WERI-Rb-1 (cell line): ENCODE measurements around the gene SFMBT1.

Experiments used
- DNase-seq: peaks from one replicate; pipeline ENCODE4 v3.0.0-alpha.2; 2020
- H3K27ac ChIP-seq: fragments of 250-450 bp; sonication (Bioruptor Pico); 2 replicates; pipeline ENCODE4 v1.5.1; 2020; ENCODE audit warnings: mild to moderate bottlenecking, moderate library complexity
- H3K27me3 ChIP-seq: fragments of 250-450 bp; sonication (Bioruptor Pico); 2 replicates; pipeline ENCODE4 v1.5.1; 2021; ENCODE audit warnings: mild to moderate bottlenecking, low read depth, moderate library complexity; ENCODE audit not compliant: insufficient read depth, severe bottlenecking
- H3K36me3 ChIP-seq: fragments of 250-450 bp; sonication (Bioruptor Pico); 2 replicates; pipeline ENCODE4 v1.5.1; 2020; ENCODE audit warnings: mild to moderate bottlenecking, moderate library complexity
- H3K4me3 ChIP-seq: 2 replicates; pipeline ENCODE4 v1.5.1; 2011; ENCODE audit warnings: low read depth, mild to moderate bottlenecking, control low read depth, low read length
- H3K9me3 ChIP-seq: fragments of 250-450 bp; sonication (Bioruptor Pico); 2 replicates; pipeline ENCODE4 v1.5.1; 2021; ENCODE audit warnings: mild to moderate bottlenecking, moderate library complexity; ENCODE audit not compliant: severe bottlenecking
- TF ChIP-seq, protein P1 (sequence below): IDR thresholded peaks from 2 replicates; pipeline ENCODE4 v1.5.1; 2011; ENCODE audit warnings: low read depth, mild to moderate bottlenecking, control low read depth, inconsistent platforms, low read length

The SFMBT1 gene

GRCh38 chr3:53085476-53085875 is 39.6 kb upstream of the SFMBT1 start:
- H3K4me3 ChIP-seq = no peak overlapping the region
- H3K36me3 ChIP-seq = no peaks in the 10 kb centered on the region
- DNase-seq = no peak
- no peak overlapping the region for H3K27ac ChIP-seq
- H3K9me3 ChIP-seq = no peaks in the 10 kb centered on the region
- no peaks in the 10 kb centered on the region for H3K27me3 ChIP-seq
- TF ChIP-seq, protein P1, sequence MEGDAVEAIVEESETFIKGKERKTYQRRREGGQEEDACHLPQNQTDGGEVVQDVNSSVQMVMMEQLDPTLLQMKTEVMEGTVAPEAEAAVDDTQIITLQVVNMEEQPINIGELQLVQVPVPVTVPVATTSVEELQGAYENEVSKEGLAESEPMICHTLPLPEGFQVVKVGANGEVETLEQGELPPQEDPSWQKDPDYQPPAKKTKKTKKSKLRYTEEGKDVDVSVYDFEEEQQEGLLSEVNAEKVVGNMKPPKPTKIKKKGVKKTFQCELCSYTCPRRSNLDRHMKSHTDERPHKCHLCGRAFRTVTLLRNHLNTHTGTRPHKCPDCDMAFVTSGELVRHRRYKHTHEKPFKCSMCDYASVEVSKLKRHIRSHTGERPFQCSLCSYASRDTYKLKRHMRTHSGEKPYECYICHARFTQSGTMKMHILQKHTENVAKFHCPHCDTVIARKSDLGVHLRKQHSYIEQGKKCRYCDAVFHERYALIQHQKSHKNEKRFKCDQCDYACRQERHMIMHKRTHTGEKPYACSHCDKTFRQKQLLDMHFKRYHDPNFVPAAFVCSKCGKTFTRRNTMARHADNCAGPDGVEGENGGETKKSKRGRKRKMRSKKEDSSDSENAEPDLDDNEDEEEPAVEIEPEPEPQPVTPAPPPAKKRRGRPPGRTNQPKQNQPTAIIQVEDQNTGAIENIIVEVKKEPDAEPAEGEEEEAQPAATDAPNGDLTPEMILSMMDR = no peak

- H3K4me3 ChIP-seq = no peak overlapping the region
Observed at GRCh38 chr3:53084310-53085001, 38.6 kb upstream of the SFMBT1 start.

DNA sequence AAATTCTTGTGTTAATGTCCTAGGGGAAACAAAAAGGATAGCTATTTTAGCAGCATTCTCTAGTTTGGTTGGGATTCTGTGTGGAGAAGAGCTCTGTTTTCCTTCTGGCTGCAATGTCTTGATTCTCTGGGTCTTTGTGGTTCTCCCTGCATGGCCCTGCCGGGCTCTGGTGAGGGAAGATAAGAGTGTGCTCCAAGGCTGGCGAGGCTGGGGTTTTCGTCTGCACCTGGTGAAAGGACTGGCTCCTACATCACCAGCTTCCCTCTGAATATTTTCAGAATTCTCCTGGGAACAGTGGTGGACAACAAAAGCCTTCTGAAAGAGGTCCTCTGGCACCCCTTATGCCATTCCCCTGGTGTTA is 38.1 kb upstream of the SFMBT1 start:
- DNase-seq = no peak
- no peaks in the 10 kb centered on the region for H3K36me3 ChIP-seq
- no peak overlapping the region for H3K4me3 ChIP-seq
- H3K27ac ChIP-seq = no peak overlapping the region
- H3K27me3 ChIP-seq = no peaks in the 10 kb centered on the region
- no peaks in the 10 kb centered on the region for H3K9me3 ChIP-seq
- TF ChIP-seq, protein P1 = no peak

More at GRCh38 chr3:53084310-53085001, 38.6 kb upstream of the SFMBT1 start:
- no peaks in the 10 kb centered on the region for H3K27me3 ChIP-seq
- no peaks in the 10 kb centered on the region for H3K9me3 ChIP-seq
- H3K36me3 ChIP-seq = no peaks in the 10 kb centered on the region
- no peak overlapping the region for H3K27ac ChIP-seq
- no peak for DNase-seq
- TF ChIP-seq, protein P1 = no peak

- H3K36me3 ChIP-seq = no peaks in the 10 kb centered on the region
- no peak for DNase-seq
- H3K4me3 ChIP-seq = no peak overlapping the region
- H3K9me3 ChIP-seq = no peaks in the 10 kb centered on the region
- H3K27ac ChIP-seq = no peak overlapping the region
- no peaks in the 10 kb centered on the region for H3K27me3 ChIP-seq
- TF ChIP-seq, protein P1 = no peak
Observed at GRCh38 chr3:53083521-53083920, 37.6 kb upstream of the SFMBT1 start.

DNA sequence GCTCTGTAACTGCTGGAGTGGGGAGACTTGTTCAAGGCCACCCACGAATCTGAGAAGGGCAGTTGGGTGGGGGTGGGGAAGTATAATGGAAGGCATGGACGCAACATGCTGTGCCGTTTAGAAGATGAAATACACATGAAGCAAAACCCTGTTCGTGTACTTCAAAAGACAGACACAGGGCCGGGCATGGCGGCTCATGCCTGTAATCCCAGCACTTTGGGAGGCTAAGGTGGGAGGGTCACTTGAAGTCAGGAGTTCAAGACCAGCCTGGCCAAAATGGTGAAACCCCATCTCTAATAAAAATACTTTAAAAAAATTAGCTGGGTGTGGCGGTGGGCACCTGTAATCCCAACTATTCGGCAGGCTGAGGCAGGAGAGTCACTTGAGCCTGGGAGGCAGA is 36.9 kb upstream of the SFMBT1 start:
- no peaks in the 10 kb centered on the region for H3K27me3 ChIP-seq
- TF ChIP-seq, protein P1 = no peak
- no peaks in the 10 kb centered on the region for H3K36me3 ChIP-seq
- H3K4me3 ChIP-seq = no peak overlapping the region
- H3K9me3 ChIP-seq = no peaks in the 10 kb centered on the region
- DNase-seq = no peak
- H3K27ac ChIP-seq = no peak overlapping the region

GRCh38 chr3:53081318-53081717 is 35.4 kb upstream of the SFMBT1 start:
- Histone ChIP-seq H3K27ac (no peak overlapping the region), H3K36me3 (no peaks in the 10 kb centered on the region), H3K9me3 (no peaks in the 10 kb centered on the region), H3K4me3 (no peak overlapping the region), H3K27me3 (no peaks in the 10 kb centered on the region)
- TF ChIP-seq, protein P1 = no peak
- DNase-seq = no peak
